Central memory CD8-positive, alpha-beta T cell (primary cell): ENCODE measurements around the gene PCDHB16.
"Not testable (repeated sequence)": the region's sequence is repeated elsewhere in the genome, so short reads cannot be mapped to it uniquely, and the experiment has no call there.

Experiments used
- ATAC-seq: fragments of 150-1000 bp; cut with Tn5 transposase; replicated peaks from 2 replicates; pipeline ENCODE4 v1.10.0; 2022; ENCODE audit warnings: mild to moderate bottlenecking, moderate FRiP score, moderate number of reproducible peaks; ENCODE audit not compliant: poor library complexity, severe bottlenecking; ENCODE audit errors: extremely low read depth
- DNase-seq, 2 donors: peaks; one replicate each; pipeline ENCODE4 v3.0.0; 2021; ENCODE audit warnings: low spot score in 2 of 2
- H3K27ac Mint-ChIP-seq: one replicate; pipeline ENCODE4 v1.8.0; 2022; ENCODE audit warnings: low read depth, mild to moderate bottlenecking, moderate library complexity, mixed read lengths
- H3K27me3 Mint-ChIP-seq: one replicate; pipeline ENCODE4 v1.8.0; 2022; ENCODE audit warnings: mixed read lengths
- H3K36me3 Mint-ChIP-seq: one replicate; pipeline ENCODE4 v1.8.0; 2022; ENCODE audit warnings: mild to moderate bottlenecking, moderate library complexity, mixed read lengths; ENCODE audit not compliant: insufficient read depth
- H3K4me1 Mint-ChIP-seq: one replicate; pipeline ENCODE4 v1.8.0; 2022; ENCODE audit warnings: mixed read lengths
- H3K4me3 Mint-ChIP-seq: one replicate; pipeline ENCODE4 v1.8.0; 2022; ENCODE audit warnings: mild to moderate bottlenecking, moderate library complexity, mixed read lengths
- H3K9me3 Mint-ChIP-seq: one replicate; pipeline ENCODE4 v1.8.0; 2022; ENCODE audit warnings: mixed read lengths

The PCDHB16 gene

DNA sequence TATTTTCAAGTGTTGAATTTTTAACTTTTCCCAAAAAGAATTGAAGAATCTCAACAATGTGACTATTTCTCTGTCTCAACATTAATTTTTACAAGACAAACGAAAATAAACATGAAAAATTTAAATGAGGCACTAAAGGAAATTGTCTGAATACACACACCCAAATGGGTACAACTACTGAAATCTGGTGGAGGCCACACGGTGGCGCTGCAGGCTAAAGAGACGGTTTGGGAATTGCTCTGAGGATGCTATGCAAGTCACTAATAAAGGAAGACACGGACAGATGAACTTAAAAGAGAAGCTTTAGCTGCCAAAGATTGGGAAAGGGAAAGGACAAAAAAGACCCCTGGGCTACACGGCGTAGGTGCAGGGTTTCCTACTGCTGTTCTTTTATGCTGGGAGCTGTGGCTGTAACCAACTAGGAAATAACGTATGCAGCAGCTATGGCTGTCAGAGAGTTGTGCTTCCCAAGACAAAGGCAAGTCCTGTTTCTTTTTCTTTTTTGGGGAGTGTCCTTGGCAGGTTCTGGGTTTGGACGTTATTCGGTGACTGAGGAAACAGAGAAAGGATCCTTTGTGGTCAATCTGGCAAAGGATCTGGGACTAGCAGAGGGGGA lies 10.0 kb downstream of the PCDHB16 start, which contains the start of gene PCDHB10:
TSS of gene PCDHB10 (plus strand) at position 244 of the 616 bp plus-strand sequence. CDS start at position 444, 200 bp downstream.
- peaks cover 10% of the 10 kb centered on the region for H3K9me3 Mint-ChIP-seq
- H3K36me3 Mint-ChIP-seq, result peaks cover 2% of the 10 kb centered on the region
- no peak for ATAC-seq

DNA sequence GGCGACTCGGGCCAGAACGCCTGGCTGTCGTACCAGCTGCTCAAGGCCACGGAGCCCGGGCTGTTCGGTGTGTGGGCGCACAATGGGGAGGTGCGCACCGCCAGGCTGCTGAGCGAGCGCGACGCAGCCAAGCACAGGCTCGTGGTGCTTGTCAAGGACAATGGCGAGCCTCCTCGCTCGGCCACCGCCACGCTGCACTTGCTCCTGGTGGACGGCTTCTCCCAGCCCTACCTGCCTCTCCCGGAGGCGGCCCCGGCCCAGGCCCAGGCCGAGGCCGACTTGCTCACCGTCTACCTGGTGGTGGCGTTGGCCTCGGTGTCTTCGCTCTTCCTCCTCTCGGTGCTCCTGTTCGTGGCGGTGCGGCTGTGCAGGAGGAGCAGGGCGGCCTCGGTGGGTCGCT lies 12.1 kb downstream of the PCDHB16 start:
- not testable (repeated sequence) for H3K4me1 Mint-ChIP-seq, DNase-seq
- H3K9me3 Mint-ChIP-seq, result peaks cover 22% of the 10 kb centered on the region

More for the DNA sequence above, 10.0 kb downstream of the PCDHB16 start, which contains the start of gene PCDHB10:
- Mint-ChIP-seq H3K4me1 (peaks cover 6% of the 10 kb centered on the region), H3K4me3 (no peak within 1 kb of the TSS), H3K27me3 (peaks cover 67% of the 10 kb centered on the region), H3K27ac (no peak within 1 kb of the TSS)
- DNase-seq, result no peak

DNA sequence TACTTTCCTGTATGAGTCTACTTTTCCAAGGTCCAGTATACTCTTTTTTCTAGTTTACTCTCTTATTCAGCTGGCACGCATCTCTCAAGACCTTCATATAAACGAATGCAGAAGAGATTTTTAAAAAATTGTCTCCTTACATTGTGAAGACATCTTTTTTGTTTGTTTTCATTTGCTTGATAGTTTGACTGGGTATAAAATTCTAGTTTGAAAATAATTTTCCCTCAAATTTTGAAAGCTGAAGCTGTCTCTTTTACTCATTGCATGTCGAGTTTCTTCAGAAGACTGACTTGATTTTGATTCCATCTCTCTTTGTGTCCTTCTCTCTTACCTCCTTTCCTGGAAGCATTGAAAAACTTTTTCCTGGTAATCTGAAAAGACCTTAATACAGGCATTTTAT lies 14.2 kb downstream of the PCDHB16 start:
- Mint-ChIP-seq H3K27ac (no peak overlapping the region), H3K36me3 (no peaks in the 10 kb centered on the region), H3K27me3 (peaks cover 59% of the 10 kb centered on the region), H3K4me1 (no peaks in the 10 kb centered on the region), H3K9me3 (peaks cover 22% of the 10 kb centered on the region), H3K4me3 (no peak overlapping the region)
- ATAC-seq (no peak), DNase-seq (no peak)

More for the DNA sequence above, 12.1 kb downstream of the PCDHB16 start:
- not testable (repeated sequence) for ATAC-seq, H3K4me3 Mint-ChIP-seq, H3K27ac Mint-ChIP-seq, H3K36me3 Mint-ChIP-seq
- peaks cover 74% of the 10 kb centered on the region for H3K27me3 Mint-ChIP-seq

DNA sequence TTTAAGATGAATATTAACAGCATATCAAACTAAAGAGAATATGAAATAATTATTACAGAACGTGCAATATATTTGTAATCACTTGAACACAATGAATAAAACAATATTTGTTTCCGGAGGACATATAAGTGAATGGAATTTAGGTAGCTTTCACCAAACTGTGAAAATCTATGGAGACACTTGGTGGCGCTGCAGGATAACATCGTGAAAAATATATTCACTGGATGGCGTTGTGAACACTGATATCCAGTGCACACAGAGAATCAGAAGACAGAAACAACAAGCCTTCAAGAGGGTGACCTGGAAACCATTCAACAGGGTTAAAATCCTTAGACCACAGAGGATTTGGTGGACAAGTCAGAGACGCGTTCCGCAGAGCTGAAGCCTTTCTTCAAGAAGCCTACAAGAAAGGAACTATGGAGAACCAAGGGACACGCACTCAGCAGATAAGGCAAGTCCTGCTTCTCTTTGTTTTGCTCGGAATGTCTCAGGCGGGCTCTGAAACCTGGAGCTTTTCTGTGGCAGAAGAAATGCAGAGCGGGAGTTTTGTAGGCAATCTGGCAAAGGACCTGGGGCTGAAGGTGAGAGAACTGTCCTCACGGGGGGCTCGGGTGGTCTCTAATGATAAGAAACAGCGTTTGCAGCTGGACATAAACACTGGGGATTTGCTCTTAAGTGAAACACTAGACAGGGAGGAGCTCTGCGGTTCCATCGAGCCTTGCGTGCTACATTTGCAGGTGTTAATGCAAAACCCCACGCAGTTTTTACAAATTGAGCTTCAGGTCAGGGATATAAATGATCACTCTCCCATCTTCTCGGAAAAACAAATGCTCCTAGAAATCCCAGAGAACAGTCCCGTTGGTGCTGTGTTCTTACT lies 17.4 kb downstream of the PCDHB16 start, which contains the start of gene PCDHB11:
TSS of gene PCDHB11 (plus strand) at position 269 of the 877 bp plus-strand sequence. CDS start at position 417, 148 bp downstream.
- no peak for ATAC-seq
- no peak for DNase-seq
- peaks cover 55% of the 10 kb centered on the region for H3K27me3 Mint-ChIP-seq
- H3K27ac Mint-ChIP-seq, result no peak within 1 kb of the TSS
- no peaks in the 10 kb centered on the region for H3K4me1 Mint-ChIP-seq
- H3K36me3 Mint-ChIP-seq, result no peaks in the 10 kb centered on the region
- H3K4me3 Mint-ChIP-seq, result no peak within 1 kb of the TSS
- peaks cover 22% of the 10 kb centered on the region for H3K9me3 Mint-ChIP-seq

DNA sequence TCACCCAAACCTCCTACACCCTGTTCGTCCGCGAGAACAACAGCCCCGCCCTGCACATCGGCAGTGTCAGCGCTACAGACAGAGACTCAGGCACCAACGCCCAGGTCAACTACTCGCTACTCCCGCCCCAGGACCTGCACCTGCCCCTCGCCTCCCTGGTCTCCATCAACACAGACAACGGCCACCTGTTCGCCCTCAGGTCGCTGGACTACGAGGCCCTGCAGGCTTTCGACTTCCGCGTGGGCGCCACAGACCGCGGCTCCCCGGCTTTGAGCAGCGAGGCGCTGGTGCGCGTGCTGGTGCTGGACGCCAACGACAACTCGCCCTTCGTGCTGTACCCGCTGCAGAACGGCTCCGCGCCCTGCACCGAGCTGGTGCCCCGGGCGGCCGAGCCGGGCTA lies 18.9 kb downstream of the PCDHB16 start:
- not testable (repeated sequence) for ATAC-seq, H3K4me3 Mint-ChIP-seq, H3K36me3 Mint-ChIP-seq, DNase-seq, H3K4me1 Mint-ChIP-seq, H3K27ac Mint-ChIP-seq
- Mint-ChIP-seq H3K9me3 (peaks cover 22% of the 10 kb centered on the region), H3K27me3 (peaks cover 71% of the 10 kb centered on the region)

DNA sequence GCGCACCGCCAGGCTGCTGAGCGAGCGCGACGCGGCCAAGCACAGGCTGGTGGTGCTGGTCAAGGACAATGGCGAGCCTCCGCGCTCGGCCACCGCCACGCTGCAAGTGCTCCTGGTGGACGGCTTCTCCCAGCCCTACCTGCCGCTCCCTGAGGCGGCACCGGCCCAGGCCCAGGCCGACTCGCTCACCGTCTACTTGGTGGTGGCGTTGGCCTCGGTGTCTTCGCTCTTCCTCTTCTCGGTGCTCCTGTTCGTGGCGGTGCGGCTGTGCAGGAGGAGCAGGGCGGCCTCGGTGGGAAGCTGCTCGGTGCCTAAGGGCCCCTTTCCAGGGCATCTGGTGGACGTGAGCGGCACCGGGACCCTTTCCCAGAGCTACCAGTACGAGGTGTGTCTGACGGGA lies 19.5 kb downstream of the PCDHB16 start:
- H3K36me3 Mint-ChIP-seq, DNase-seq: not testable (repeated sequence)
- H3K27me3 Mint-ChIP-seq, result peaks cover 71% of the 10 kb centered on the region

DNA sequence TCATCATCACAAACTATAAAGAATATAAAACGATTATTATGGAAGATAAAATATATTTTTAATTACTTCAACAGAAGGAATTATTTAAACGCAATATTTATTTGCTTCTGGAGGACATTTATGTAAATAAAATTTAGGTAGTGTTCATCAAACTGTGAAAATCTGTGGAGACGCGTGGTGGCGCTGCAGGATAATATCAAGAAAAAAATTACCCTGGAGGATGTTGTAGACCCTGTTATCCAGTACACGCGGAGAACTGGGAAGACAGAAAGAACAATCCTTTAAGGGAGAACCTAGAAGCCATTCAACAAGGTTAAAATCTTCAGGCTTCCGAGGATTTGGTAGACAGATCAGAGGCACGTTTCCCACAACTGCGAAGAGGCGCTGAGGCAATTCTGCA lies 26.3 kb downstream of the PCDHB16 start, which contains the start of gene PCDHB12:
TSS of gene PCDHB12 (plus strand) at position 242 of the 400 bp plus-strand sequence. CDS start 189 bp downstream, outside the sequence.
- no peak within 1 kb of the TSS for H3K4me3 Mint-ChIP-seq
- no peak for ATAC-seq
- no peaks in the 10 kb centered on the region for H3K9me3 Mint-ChIP-seq
- peaks cover 89% of the 10 kb centered on the region for H3K27me3 Mint-ChIP-seq
- DNase-seq, result no peak
- H3K27ac Mint-ChIP-seq, result no peak within 1 kb of the TSS
- H3K36me3 Mint-ChIP-seq, result no peaks in the 10 kb centered on the region
- H3K4me1 Mint-ChIP-seq, result no peaks in the 10 kb centered on the region

More for the DNA sequence above, 19.5 kb downstream of the PCDHB16 start:
- peaks cover 17% of the 10 kb centered on the region for H3K9me3 Mint-ChIP-seq
- H3K4me3 Mint-ChIP-seq, H3K27ac Mint-ChIP-seq, ATAC-seq, H3K4me1 Mint-ChIP-seq: not testable (repeated sequence)

DNA sequence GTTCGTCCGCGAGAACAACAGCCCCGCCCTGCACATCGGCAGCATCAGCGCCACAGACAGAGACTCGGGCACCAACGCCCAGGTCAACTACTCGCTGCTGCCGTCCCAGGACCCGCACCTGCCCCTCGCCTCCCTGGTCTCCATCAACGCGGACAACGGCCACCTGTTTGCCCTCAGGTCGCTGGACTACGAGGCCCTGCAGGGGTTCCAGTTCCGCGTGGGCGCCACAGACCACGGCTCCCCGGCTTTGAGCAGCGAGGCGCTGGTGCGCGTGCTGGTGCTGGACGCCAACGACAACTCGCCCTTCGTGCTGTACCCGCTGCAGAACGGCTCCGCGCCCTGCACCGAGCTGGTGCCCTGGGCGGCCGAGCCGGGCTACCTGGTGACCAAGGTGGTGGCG lies 28.1 kb downstream of the PCDHB16 start:
- H3K4me1 Mint-ChIP-seq, H3K9me3 Mint-ChIP-seq, H3K36me3 Mint-ChIP-seq, DNase-seq, H3K4me3 Mint-ChIP-seq, ATAC-seq, H3K27ac Mint-ChIP-seq: not testable (repeated sequence)
- H3K27me3 Mint-ChIP-seq, result peaks cover 80% of the 10 kb centered on the region

DNA sequence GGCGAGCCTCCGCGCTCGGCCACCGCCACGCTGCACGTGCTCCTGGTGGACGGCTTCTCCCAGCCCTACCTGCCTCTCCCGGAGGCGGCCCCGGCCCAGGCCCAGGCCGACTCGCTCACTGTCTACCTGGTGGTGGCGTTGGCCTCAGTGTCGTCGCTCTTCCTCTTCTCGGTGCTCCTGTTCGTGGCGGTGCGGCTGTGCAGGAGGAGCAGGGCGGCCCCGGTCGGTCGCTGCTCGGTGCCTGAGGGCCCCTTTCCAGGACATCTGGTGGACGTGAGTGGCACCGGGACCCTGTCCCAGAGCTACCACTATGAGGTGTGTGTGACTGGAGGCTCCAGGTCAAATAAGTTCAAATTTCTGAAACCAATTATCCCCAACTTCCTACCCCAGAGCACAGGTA lies 28.7 kb downstream of the PCDHB16 start:
- not testable (repeated sequence) for DNase-seq, H3K36me3 Mint-ChIP-seq, H3K9me3 Mint-ChIP-seq, H3K4me1 Mint-ChIP-seq, H3K27ac Mint-ChIP-seq, ATAC-seq, H3K4me3 Mint-ChIP-seq
- H3K27me3 Mint-ChIP-seq, result peaks cover 74% of the 10 kb centered on the region

DNA sequence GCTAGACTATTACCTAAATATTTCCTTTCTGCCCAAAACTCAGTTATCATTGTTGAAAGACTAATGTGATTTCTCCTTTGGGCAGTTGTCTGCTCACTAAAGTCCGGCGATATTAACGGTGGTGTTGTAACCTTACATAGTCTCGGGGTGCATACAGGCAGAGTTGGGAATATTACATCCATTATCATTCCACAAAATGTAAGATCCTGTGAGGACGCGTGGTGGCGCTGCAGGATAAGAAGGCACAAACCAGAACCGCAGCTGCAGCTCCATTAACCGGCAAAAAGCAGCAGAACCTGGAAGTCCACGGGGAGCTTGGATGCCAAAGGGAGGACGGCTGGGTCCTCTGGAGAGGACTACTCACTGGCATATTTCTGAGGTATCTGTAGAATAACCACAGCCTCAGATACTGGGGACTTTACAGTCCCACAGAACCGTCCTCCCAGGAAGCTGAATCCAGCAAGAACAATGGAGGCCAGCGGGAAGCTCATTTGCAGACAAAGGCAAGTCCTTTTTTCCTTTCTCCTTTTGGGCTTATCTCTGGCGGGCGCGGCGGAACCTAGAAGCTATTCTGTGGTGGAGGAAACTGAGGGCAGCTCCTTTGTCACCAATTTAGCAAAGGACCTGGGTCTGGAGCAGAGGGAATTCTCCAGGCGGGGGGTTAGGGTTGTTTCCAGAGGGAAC lies 31.6 kb downstream of the PCDHB16 start, which contains the start of gene PCDHB13:
TSS of gene PCDHB13 (plus strand) at position 264 of the 684 bp plus-strand sequence. CDS start at position 469, 205 bp downstream.
- Mint-ChIP-seq H3K27ac (peak within 1 kb of the TSS; percentile 35), H3K27me3 (peaks cover 45% of the 10 kb centered on the region), H3K4me3 (peak within 1 kb of the TSS; percentile 52)
- H3K9me3 Mint-ChIP-seq, ATAC-seq, H3K4me1 Mint-ChIP-seq, H3K36me3 Mint-ChIP-seq, DNase-seq: not testable (repeated sequence)

DNA sequence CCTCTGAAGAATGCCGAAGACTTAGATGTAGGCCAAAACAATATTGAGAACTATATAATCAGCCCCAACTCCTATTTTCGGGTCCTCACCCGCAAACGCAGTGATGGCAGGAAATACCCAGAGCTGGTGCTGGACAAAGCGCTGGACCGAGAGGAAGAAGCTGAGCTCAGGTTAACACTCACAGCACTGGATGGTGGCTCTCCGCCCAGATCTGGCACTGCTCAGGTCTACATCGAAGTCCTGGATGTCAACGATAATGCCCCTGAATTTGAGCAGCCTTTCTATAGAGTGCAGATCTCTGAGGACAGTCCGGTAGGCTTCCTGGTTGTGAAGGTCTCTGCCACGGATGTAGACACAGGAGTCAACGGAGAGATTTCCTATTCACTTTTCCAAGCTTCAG lies 32.4 kb downstream of the PCDHB16 start:
- not testable (repeated sequence) for ATAC-seq, H3K36me3 Mint-ChIP-seq, H3K4me1 Mint-ChIP-seq, H3K27ac Mint-ChIP-seq, H3K4me3 Mint-ChIP-seq, H3K9me3 Mint-ChIP-seq, DNase-seq
- H3K27me3 Mint-ChIP-seq, result peaks cover 41% of the 10 kb centered on the region

DNA sequence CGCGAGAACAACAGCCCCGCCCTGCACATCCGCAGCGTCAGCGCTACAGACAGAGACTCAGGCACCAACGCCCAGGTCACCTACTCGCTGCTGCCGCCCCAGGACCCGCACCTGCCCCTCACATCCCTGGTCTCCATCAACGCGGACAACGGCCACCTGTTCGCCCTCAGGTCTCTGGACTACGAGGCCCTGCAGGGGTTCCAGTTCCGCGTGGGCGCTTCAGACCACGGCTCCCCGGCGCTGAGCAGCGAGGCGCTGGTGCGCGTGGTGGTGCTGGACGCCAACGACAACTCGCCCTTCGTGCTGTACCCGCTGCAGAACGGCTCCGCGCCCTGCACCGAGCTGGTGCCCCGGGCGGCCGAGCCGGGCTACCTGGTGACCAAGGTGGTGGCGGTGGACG lies 33.3 kb downstream of the PCDHB16 start:
- not testable (repeated sequence) for H3K9me3 Mint-ChIP-seq, H3K4me3 Mint-ChIP-seq, H3K27ac Mint-ChIP-seq, DNase-seq, ATAC-seq, H3K4me1 Mint-ChIP-seq, H3K36me3 Mint-ChIP-seq
- H3K27me3 Mint-ChIP-seq, result peaks cover 44% of the 10 kb centered on the region
